ENCODE results near the gene LEKR1. TPM values are rescaled to one million over a fixed set of nuclear protein-coding genes. Genes with fewer than 3 reads are reported as not detected.

The LEKR1 gene
- total RNA-seq, 1 experiment from 2014 or later, result 1.3 TPM

DNA sequence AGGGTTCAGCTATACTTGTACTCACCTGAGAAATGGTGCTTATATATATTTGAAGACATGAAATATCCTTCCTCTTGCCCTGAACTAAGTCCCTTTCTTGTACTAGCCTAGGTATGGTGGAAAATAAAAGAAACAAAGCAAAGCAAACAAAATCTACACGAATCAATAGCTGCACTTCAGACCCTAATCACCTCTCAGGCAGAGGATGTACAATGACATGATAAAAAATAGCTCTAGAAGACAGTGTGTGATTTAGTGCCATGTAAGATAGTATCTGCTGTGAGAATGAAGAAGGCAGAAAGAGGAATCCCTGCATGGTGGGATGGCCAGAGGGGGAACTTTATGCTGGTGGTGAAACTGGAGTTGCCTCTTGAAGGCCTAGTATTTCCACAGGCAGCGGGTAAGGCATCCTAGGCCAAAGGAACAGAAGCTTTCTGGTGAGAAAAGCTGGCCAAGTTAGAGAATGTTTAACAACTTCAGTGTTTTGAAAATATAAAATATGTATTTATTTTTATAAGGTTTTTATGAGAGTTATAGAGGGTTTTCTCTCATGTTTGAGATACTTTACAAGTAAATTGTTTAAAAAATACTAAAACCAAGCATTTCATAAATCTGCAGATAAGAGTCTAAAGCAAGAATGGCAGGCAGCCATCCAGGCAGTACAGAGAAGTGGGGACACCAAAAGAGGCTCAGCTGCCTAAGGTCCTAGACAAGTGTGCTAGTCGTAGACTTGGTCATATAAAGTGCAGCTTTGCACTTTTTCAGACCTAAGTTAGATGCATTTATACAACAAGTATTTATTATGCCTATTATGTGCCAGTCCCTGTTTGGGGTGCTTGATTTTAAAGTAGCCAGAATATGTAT is 14.9 kb downstream of the LEKR1 start:
- Mint-ChIP-seq H3K27ac (ENCODE audit: low read depth, unreplicated experiment) (no peak overlapping the region), H3K9me3 (ENCODE audit: unreplicated experiment) (no peaks in the 10 kb centered on the region), H3K36me3 (ENCODE audit: insufficient read depth, unreplicated experiment) (no peaks in the 10 kb centered on the region), H3K4me1 (ENCODE audit: insufficient read depth, unreplicated experiment) (no peaks in the 10 kb centered on the region), H3K4me3 (ENCODE audit: unreplicated experiment) (no peak overlapping the region), H3K27me3 (ENCODE audit: insufficient read depth, unreplicated experiment) (no peaks in the 10 kb centered on the region)
- no peak for DNase-seq (ENCODE audit: unreplicated experiment)
- CTCF ChIA-PET, result interaction anchor here (0.6 kb wide), 1 partner anchor 32 kb away, joined by 3 read pairs; no protein-coding TSS in a partner anchor
- BruUV-seq (replicated peaks), result no TSS peak
- intact Hi-C loops (cut with micrococcal nuclease), result no loop called here
- POLR2A ChIA-PET, result interaction anchor here (0.9 to 1.7 kb wide), 2 partner anchors 24 to 319 kb away, joined by 3 read pairs; no protein-coding TSS in a partner anchor
- TF ChIP-seq, protein P1, sequence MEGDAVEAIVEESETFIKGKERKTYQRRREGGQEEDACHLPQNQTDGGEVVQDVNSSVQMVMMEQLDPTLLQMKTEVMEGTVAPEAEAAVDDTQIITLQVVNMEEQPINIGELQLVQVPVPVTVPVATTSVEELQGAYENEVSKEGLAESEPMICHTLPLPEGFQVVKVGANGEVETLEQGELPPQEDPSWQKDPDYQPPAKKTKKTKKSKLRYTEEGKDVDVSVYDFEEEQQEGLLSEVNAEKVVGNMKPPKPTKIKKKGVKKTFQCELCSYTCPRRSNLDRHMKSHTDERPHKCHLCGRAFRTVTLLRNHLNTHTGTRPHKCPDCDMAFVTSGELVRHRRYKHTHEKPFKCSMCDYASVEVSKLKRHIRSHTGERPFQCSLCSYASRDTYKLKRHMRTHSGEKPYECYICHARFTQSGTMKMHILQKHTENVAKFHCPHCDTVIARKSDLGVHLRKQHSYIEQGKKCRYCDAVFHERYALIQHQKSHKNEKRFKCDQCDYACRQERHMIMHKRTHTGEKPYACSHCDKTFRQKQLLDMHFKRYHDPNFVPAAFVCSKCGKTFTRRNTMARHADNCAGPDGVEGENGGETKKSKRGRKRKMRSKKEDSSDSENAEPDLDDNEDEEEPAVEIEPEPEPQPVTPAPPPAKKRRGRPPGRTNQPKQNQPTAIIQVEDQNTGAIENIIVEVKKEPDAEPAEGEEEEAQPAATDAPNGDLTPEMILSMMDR (IDR thresholded peaks at IDR 0.05; ENCODE audit: unreplicated experiment), result no peak

DNA sequence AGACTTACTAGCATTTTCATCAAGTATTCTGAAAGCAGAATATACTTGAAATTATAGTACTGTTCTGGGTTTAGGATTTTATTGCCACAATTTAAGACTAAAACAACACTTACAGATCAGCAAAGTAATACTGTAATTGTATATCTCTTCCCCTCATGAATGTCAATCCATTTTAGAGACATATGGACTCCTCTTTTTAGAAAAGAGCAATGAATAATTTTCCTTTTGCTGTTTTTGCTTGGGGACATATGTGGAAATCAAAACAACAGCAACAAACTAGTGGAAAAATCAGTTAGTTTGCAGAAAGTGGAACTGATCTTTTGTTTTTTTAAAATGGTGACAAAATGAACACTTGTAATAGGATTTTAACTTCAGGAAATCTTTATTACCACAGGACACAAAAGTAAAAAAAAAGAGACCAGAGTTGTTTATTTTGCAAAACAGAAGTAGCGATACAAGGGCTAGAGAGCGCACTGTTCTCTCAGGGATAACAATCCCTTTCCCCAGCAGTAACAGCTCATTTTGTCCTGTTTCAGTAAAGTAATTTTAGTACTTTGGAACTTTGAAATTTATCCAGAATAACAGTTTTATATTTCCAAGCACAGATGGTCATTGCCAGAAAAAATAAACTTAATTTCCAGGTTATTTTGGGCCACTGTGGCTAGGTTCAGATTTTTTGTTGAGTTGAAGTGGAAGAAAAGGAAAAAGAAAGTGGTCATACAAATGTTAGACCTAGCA is 17.1 kb downstream of the LEKR1 start:
- ChIA-PET POLR2A (interaction anchor here (1.2 to 1.7 kb wide), 3 partner anchors 8 to 26 kb away, joined by 3 to 4 read pairs (median 3); no protein-coding TSS in a partner anchor), CTCF (interaction anchor here (0.6 to 1.5 kb wide), 2 partner anchors 13 to 288 kb away, joined by 3 read pairs; no protein-coding TSS in a partner anchor)
- BruUV-seq (replicated peaks), result no TSS peak
- DNase-seq (ENCODE audit: unreplicated experiment), result no peak
- Mint-ChIP-seq H3K27me3 (ENCODE audit: insufficient read depth, unreplicated experiment) (no peaks in the 10 kb centered on the region), H3K4me3 (ENCODE audit: unreplicated experiment) (no peak overlapping the region), H3K36me3 (ENCODE audit: insufficient read depth, unreplicated experiment) (no peaks in the 10 kb centered on the region), H3K4me1 (ENCODE audit: insufficient read depth, unreplicated experiment) (no peaks in the 10 kb centered on the region), H3K9me3 (ENCODE audit: unreplicated experiment) (no peaks in the 10 kb centered on the region), H3K27ac (ENCODE audit: low read depth, unreplicated experiment) (no peak overlapping the region)
- TF ChIP-seq, protein P1 (IDR thresholded peaks at IDR 0.05; ENCODE audit: unreplicated experiment), result no peak
- intact Hi-C loops (cut with micrococcal nuclease), result no loop called here

DNA sequence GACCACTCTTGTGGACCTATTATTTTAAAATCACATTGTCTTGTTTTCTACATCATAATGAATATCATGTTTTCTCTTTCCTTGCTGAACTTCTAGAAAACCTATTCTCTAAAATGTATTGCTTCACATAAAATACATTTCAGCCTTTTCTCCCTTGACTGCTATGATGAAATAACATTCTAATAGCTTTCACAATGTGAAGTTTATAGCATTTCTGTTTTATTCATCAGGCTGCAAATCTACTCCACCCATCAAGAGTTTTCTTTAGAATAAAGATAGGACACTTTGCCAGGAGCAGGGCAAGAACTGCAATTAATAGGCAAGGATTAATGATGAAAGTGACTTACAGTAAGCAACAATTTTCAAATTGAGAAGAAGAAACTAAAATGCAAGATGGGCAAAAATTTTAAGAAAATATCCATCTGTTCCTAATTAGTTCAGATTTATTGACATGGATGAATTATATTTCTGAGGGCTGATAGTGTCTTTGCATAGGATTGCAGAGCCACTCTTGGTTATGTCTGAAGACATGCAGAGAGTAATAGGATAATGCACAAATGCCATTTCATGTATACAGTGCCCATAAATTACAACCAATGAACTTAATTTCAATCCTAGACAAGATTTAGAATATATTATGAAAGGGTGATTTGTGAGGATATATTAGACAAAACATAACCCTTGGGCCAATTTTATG is 21.7 kb downstream of the LEKR1 start:
- ChIA-PET CTCF (interaction anchor here (0.6 kb wide), 1 partner anchor 39 kb away, joined by 3 read pairs; no protein-coding TSS in a partner anchor), POLR2A (no interaction called here)
- intact Hi-C loops (cut with micrococcal nuclease), result no loop called here
- DNase-seq (ENCODE audit: unreplicated experiment), result no peak
- Mint-ChIP-seq H3K27ac (ENCODE audit: low read depth, unreplicated experiment) (no peak overlapping the region), H3K36me3 (ENCODE audit: insufficient read depth, unreplicated experiment) (no peaks in the 10 kb centered on the region), H3K4me1 (ENCODE audit: insufficient read depth, unreplicated experiment) (no peaks in the 10 kb centered on the region), H3K4me3 (ENCODE audit: unreplicated experiment) (no peak overlapping the region), H3K9me3 (ENCODE audit: unreplicated experiment) (no peaks in the 10 kb centered on the region), H3K27me3 (ENCODE audit: insufficient read depth, unreplicated experiment) (no peaks in the 10 kb centered on the region)
- BruUV-seq (replicated peaks), result no TSS peak
- TF ChIP-seq, protein P1 (IDR thresholded peaks at IDR 0.05; ENCODE audit: unreplicated experiment), result no peak
